Upper lobe of right lung (tissue), 1 donor: ENCODE data around the gene C11orf71. TPM values are rescaled to one million over a fixed set of nuclear protein-coding genes. Genes with fewer than 3 reads are reported as not detected.

Source experiments
- ATAC-seq: fragments of 200-7000 bp; cut with Tn5 transposase; one replicate; pipeline ENCODE4 v1.9.1; 2020; ENCODE audit warnings: mild to moderate bottlenecking, moderate library complexity
- DNase-seq: peaks from one replicate; pipeline ENCODE4 v3.0.0-alpha.2; 2020
- H3K27ac ChIP-seq: fragments of 200-600 bp; one replicate; pipeline ENCODE4 v1.8.0; 2022
- H3K27me3 ChIP-seq: fragments of 200-600 bp; one replicate; pipeline ENCODE4 v1.8.0; 2022; ENCODE audit warnings: mild to moderate bottlenecking
- H3K36me3 ChIP-seq: fragments of 200-600 bp; one replicate; pipeline ENCODE4 v1.8.0; 2022
- H3K4me1 ChIP-seq: fragments of 200-600 bp; one replicate; pipeline ENCODE4 v1.8.0; 2022
- H3K4me3 ChIP-seq: fragments of 200-600 bp; one replicate; pipeline ENCODE4 v1.8.0; 2022; ENCODE audit warnings: mild to moderate bottlenecking
- H3K9me3 ChIP-seq: fragments of 200-600 bp; one replicate; pipeline ENCODE4 v1.8.0; 2022
- CTCF ChIP-seq: fragments of 200-600 bp; IDR thresholded peaks from one replicate; pipeline ENCODE4 v1.8.0; 2022; ENCODE audit warnings: antibody characterized with exemption
- intact Hi-C: fragments of 100-400 bp; cut with DNase I; formaldehyde crosslinking; loops from one replicate; pipeline ENCODE4 v1.11.0; 2022
- total RNA-seq: library from RNA; stranded (reverse); fragmentation: NEBNext Ultra II Directional; extraction: Animal tissue kit (Norgen Biotek cat#: 25700); gene quantifications from one replicate; pipeline ENCODE4 v1.2.1, GENCODE V29; 2021
- donor health status: DM: no; HTN: yes; CAD: no; lungs with severe emphysema.

Gene C11orf71
- total RNA-seq, 1 donor from 2014 or later: 8.1 TPM

GRCh38 chr11:114353443-114353842, 46.9 kb downstream of the C11orf71 start:
- intact Hi-C loops: no loop called here
- no peak overlapping the region for H3K4me3 ChIP-seq
- ATAC-seq (no peak), DNase-seq (no peak)
- TF ChIP-seq CTCF: no peak
- no peak overlapping the region for H3K27ac ChIP-seq
- H3K27me3 ChIP-seq: no peaks in the 10 kb centered on the region
- H3K9me3 ChIP-seq: no peaks in the 10 kb centered on the region
- H3K36me3 ChIP-seq: no peaks in the 10 kb centered on the region
- H3K4me1 ChIP-seq: no peaks in the 10 kb centered on the region

- Histone ChIP-seq H3K36me3 (no peaks in the 10 kb centered on the region), H3K27ac (no peak overlapping the region), H3K4me3 (no peak overlapping the region), H3K27me3 (no peaks in the 10 kb centered on the region), H3K4me1 (no peaks in the 10 kb centered on the region), H3K9me3 (no peaks in the 10 kb centered on the region)
- TF ChIP-seq CTCF: no peak
- ATAC-seq (no peak), DNase-seq (no peak)
- intact Hi-C loops: no loop called here
Observed at GRCh38 chr11:114350022-114350421, 50.3 kb downstream of the C11orf71 start.

Other genes starting within 250 kb of the C11orf71 start
- gene NNMT, start 104.1 kb downstream of the C11orf71 start, total RNA-seq: 349 TPM
- gene RBM7, start 155 bp upstream of the C11orf71 start, total RNA-seq: 30.1 TPM
- 78.4 TPM for gene REXO2, start 39.0 kb upstream of the C11orf71 start, total RNA-seq
- not detected for gene NXPE1, start 159.4 kb upstream of the C11orf71 start, total RNA-seq
- not detected for gene NXPE4, start 195.3 kb upstream of the C11orf71 start, total RNA-seq